ENCODE data around the gene NEU4. TPM values are rescaled to one million over a fixed set of nuclear protein-coding genes. Genes with fewer than 3 reads are reported as not detected.

NEU4 gene
- total RNA-seq, 4 donors from 2014 or later: 3.0 to 119 (median 19.4) TPM

DNA sequence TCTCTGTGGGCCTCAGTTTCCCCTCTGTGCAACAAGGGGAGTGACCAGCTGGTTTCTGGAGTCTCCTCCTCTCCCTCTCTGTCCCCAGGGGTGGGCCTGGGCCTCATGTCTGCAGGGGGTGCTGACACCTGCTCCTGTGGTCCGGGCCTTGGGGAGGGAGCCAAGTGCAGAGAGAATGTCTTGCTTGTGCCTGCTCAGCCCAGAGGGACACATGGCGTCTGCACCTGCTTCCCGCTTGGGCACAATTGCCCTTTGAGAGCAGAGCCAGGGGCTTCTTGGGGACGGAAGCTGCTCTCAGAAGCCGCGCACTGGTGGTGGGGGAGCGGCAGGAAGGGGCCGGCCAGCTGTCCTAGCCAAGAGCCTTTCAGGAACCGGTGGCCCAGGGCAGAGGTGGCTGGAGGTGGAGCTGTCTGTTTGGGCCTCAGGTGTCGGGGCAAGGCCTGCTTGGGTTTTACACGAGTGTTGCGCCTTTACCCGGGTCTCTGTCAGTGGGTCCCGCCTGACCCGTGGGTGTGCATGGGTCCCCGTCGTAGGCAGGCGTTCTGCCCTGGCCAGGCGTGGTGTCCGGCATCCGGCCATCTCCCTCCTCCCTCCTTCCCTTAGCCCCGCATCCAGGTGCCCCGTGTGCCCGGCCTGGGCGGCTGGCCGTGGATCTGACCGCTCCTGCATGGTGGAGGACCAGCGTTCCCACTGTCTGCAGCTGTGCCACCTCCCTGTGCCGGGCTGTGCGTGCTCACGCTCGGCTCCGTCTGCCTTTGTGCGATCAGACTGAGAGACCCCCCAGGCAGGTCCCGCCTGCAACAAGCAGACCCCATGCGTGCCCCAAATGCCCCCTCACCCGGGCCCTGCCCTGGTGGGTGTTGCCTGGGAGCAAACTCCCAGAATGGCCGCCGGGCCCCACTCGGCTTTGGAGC lies 4.0 kb downstream of the NEU4 start:
- Histone ChIP-seq H3K27me3 (no peaks in the 10 kb centered on the region), H3K9me3 (no peaks in the 10 kb centered on the region), H3K4me1 (peaks cover 0 to 19% of the 10 kb centered on the region in 2 donors), H3K27ac (peak overlapping the region in 1 of 4 donors; percentile 33), H3K36me3 (no peaks in the 10 kb centered on the region), H3K4me3 (no peak overlapping the region)
- no peak for ATAC-seq
- in situ Hi-C loops (cut with MboI; ENCODE audit: low sequenced_read_pairs in 4 of 4): no loop called here
- DNase-seq: no peak
- no peak for TF ChIP-seq POLR2A (IDR thresholded peaks at IDR 0.05)
- TF ChIP-seq, protein P1, sequence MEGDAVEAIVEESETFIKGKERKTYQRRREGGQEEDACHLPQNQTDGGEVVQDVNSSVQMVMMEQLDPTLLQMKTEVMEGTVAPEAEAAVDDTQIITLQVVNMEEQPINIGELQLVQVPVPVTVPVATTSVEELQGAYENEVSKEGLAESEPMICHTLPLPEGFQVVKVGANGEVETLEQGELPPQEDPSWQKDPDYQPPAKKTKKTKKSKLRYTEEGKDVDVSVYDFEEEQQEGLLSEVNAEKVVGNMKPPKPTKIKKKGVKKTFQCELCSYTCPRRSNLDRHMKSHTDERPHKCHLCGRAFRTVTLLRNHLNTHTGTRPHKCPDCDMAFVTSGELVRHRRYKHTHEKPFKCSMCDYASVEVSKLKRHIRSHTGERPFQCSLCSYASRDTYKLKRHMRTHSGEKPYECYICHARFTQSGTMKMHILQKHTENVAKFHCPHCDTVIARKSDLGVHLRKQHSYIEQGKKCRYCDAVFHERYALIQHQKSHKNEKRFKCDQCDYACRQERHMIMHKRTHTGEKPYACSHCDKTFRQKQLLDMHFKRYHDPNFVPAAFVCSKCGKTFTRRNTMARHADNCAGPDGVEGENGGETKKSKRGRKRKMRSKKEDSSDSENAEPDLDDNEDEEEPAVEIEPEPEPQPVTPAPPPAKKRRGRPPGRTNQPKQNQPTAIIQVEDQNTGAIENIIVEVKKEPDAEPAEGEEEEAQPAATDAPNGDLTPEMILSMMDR (IDR thresholded peaks at IDR 0.05 in 4 of 5, conservative IDR thresholded peaks at IDR 0.05 in 1 of 5): no peak
- intact Hi-C loops (cut with DNase I; ENCODE audit: low total_unique reads): no loop called here

DNA sequence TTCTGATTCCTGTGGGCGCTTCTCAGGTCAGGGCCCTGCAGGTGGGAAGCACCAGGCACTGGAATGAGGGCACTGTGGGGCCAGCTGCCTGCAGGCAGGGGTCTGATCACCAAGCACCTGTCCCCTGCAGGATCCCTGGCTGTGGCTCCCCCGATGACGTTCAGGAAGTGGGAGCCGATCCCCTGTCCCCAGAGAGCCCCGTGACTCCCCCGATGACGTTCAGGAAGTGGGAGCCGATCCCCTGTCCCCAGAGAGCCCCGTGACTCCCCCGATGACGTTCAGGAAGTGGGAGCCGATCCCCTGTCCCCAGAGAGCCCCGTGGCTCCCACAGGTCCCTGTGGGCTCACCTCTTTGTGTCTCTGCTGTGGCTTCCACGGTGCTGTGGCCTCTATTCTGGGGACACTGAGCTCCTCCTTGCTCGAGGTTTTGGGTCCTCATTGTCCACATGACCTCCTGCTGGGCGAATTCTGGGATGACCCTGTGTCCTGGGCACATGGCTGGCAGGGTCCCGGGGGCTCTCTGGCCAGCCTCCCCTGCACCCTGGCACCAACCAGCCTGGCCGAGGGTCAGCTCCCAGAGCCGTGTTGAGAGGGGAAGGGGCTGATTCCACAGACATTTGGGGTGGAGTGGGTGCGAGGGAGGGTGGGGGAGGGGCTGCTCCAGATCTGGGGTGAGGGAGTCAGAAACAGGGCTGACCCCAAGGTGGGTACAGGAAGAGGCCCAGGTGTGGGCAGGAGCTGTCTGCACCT lies 4.8 kb downstream of the NEU4 start:
- peaks cover 0 to 19% of the 10 kb centered on the region in 2 donors for H3K4me1 ChIP-seq
- TF ChIP-seq, protein P1 (IDR thresholded peaks at IDR 0.05 in 4 of 5, conservative IDR thresholded peaks at IDR 0.05 in 1 of 5): no peak
- no peak for TF ChIP-seq POLR2A (IDR thresholded peaks at IDR 0.05)
- DNase-seq: peak in 1 of 2 donors; percentile 20

DNA sequence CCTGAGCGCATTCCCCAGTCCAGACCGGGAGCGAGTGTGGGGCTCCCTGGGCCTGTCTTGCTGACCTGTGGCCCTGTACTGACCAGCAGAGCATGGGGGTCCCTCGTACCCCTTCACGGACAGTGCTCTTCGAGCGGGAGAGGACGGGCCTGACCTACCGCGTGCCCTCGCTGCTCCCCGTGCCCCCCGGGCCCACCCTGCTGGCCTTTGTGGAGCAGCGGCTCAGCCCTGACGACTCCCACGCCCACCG lies 5.3 kb downstream of the NEU4 start:
- ATAC-seq (no peak), DNase-seq (no peak)
- Histone ChIP-seq H3K27ac (no peak overlapping the region), H3K9me3 (no peaks in the 10 kb centered on the region), H3K4me1 (peaks cover 0 to 19% of the 10 kb centered on the region in 2 donors), H3K4me3 (no peak overlapping the region), H3K36me3 (no peaks in the 10 kb centered on the region), H3K27me3 (no peaks in the 10 kb centered on the region)
- no peak for TF ChIP-seq POLR2A (IDR thresholded peaks at IDR 0.05)
- TF ChIP-seq, protein P1 (IDR thresholded peaks at IDR 0.05 in 4 of 5, conservative IDR thresholded peaks at IDR 0.05 in 1 of 5): no peak
- in situ Hi-C loops (cut with MboI; ENCODE audit: low sequenced_read_pairs in 4 of 4): no loop called here
- intact Hi-C loops (cut with DNase I; ENCODE audit: low total_unique reads): no loop called here

More for the DNA sequence above, 4.8 kb downstream of the NEU4 start:
- no peak overlapping the region for H3K4me3 ChIP-seq
- peak overlapping the region in 1 of 4 donors; percentile 56 for H3K27ac ChIP-seq
- ATAC-seq: peak in 1 of 2 donors; percentile 42
- H3K36me3 ChIP-seq: no peaks in the 10 kb centered on the region
- intact Hi-C loops (cut with DNase I; ENCODE audit: low total_unique reads): no loop called here
- H3K27me3 ChIP-seq: no peaks in the 10 kb centered on the region
- H3K9me3 ChIP-seq: no peaks in the 10 kb centered on the region
- in situ Hi-C loops (cut with MboI; ENCODE audit: low sequenced_read_pairs in 4 of 4): no loop called here

DNA sequence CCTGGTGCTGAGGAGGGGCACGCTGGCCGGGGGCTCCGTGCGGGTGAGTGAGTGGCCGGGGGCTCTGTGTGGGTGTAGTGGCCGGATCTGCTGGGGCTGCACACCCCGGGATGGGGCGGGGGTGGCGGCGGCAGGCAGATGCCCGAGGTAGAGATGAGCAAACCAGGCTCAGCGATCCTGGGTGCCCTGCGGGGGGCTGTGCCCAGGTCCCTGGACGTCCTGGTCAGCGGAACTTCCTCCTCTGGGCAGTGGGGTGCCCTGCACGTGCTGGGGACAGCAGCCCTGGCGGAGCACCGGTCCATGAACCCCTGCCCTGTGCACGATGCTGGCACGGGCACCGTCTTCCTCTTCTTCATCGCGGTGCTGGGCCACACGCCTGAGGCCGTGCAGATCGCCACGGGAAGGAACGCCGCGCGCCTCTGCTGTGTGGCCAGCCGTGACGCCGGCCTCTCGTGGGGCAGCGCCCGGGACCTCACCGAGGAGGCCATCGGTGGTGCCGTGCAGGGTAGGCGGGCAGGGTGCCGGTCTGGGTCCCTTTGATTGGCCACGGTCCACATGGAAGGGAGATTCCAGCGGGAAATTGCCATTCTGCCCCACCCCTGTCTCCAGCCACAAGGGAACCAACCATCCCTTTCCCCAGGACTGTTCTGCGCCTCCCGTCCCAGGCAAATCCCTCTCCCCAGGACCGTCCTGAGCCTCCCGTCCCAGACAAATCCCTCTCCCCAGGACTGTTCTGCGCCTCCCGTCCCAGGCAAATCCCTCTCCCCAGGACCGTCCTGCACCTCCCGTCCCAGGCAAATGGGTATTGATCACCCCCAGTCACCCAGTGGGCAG lies 5.9 kb downstream of the NEU4 start:
- in situ Hi-C loops (cut with MboI; ENCODE audit: low sequenced_read_pairs in 4 of 4): no loop called here
- no peak overlapping the region for H3K27ac ChIP-seq

More for the DNA sequence above, 5.9 kb downstream of the NEU4 start:
- intact Hi-C loops (cut with DNase I; ENCODE audit: low total_unique reads): no loop called here
- Histone ChIP-seq H3K9me3 (no peaks in the 10 kb centered on the region), H3K4me3 (no peak overlapping the region), H3K36me3 (no peaks in the 10 kb centered on the region), H3K4me1 (peaks cover 0 to 13% of the 10 kb centered on the region in 2 donors), H3K27me3 (no peaks in the 10 kb centered on the region)
- ATAC-seq (no peak), DNase-seq (no peak)
- TF ChIP-seq, protein P1 (IDR thresholded peaks at IDR 0.05 in 4 of 5, conservative IDR thresholded peaks at IDR 0.05 in 1 of 5): no peak
- TF ChIP-seq POLR2A (IDR thresholded peaks at IDR 0.05): no peak

Measured in gastrocnemius medialis (tissue), 4 donors.